Measurements from ENCODE around the gene CRYAA.
"Not testable (repeated sequence)": the region's sequence is repeated elsewhere in the genome, so short reads cannot be mapped to it uniquely, and the experiment has no call there.

DNA sequence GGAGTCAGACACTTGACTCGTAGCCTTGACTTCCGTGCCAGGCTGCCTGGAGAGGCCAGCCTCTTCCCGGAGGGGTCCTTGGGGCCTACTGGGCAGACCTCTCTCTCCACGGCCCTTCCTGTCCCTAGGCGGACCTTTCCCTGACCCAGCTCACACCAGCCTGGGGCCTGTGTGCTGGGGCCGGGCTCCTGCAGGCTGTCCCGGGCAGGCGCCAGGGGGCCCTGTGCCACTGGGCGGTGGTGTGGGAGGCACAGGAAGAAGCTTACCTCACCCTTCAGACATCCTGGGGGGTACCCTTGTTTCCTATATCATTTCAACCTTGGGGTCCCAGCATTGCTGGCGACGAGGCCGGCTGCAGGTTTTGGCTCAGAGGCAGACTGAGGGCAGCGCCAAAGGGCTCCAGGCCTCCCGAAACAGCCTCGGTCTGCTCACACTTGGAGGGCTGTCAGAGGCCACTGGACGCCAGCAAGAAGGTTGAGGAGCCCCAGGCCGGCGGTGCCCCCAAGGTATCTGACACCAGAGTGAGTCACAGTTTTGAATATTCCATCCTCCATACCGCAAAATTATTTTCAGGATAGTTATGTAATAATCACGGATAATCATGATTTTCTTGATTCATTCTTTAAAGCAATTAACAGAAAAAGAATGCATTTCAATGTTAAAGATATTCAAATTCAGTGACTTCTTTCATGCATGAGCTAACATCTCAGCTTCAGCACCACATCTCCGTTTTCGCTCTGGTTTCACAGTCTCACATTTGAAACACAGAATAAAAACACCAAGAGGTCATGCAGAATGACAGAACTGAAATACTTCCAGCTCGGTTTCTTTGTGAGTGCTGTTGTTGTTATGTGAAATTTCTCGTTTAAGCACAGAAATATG is 6.7 kb upstream of the CRYAA start:
- TF ChIP-seq, protein P1, sequence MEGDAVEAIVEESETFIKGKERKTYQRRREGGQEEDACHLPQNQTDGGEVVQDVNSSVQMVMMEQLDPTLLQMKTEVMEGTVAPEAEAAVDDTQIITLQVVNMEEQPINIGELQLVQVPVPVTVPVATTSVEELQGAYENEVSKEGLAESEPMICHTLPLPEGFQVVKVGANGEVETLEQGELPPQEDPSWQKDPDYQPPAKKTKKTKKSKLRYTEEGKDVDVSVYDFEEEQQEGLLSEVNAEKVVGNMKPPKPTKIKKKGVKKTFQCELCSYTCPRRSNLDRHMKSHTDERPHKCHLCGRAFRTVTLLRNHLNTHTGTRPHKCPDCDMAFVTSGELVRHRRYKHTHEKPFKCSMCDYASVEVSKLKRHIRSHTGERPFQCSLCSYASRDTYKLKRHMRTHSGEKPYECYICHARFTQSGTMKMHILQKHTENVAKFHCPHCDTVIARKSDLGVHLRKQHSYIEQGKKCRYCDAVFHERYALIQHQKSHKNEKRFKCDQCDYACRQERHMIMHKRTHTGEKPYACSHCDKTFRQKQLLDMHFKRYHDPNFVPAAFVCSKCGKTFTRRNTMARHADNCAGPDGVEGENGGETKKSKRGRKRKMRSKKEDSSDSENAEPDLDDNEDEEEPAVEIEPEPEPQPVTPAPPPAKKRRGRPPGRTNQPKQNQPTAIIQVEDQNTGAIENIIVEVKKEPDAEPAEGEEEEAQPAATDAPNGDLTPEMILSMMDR (IDR thresholded peaks at IDR 0.05; ENCODE audit: borderline replicate concordance, extremely low read depth, low read length, poor library complexity, severe bottlenecking) = not testable (repeated sequence)
- not testable (repeated sequence) for TF ChIP-seq EZH2 (IDR thresholded peaks at IDR 0.05; ENCODE audit: borderline replicate concordance, low read depth, low read length, severe bottlenecking)
